Loucy (cell line): ENCODE measurements around the gene IFNLR1.

ENCODE experiments used
- H2AFZ ChIP-seq: fragments of 200-600 bp; sonication (generic); 2 replicates; pipeline ENCODE4 v1.6.0; 2016; ENCODE audit warnings: antibody characterized with exemption, mild to moderate bottlenecking, low read length, moderate library complexity
- H3F3A ChIP-seq: fragments of 200-600 bp; 2 replicates; pipeline ENCODE4 v1.6.0; 2016; ENCODE audit warnings: antibody characterized with exemption, low read depth, mild to moderate bottlenecking
- H3K27me3 ChIP-seq: fragments of 200-600 bp; sonication (generic); 2 replicates; pipeline ENCODE4 v1.6.1; 2014; ENCODE audit warnings: low read length, mild to moderate bottlenecking; ENCODE audit not compliant: insufficient read depth, poor library complexity, severe bottlenecking
- H3K36me3 ChIP-seq: fragments of 200-600 bp; sonication (generic); 2 replicates; pipeline ENCODE4 v1.6.1; 2016; ENCODE audit warnings: low read length; ENCODE audit not compliant: insufficient read depth
- H3K4me1 ChIP-seq: fragments of 200-600 bp; sonication (generic); 2 replicates; pipeline ENCODE4 v1.5.1; 2014; ENCODE audit warnings: low read length, mild to moderate bottlenecking; ENCODE audit not compliant: insufficient read depth, poor library complexity, severe bottlenecking
- H3K4me2 ChIP-seq: fragments of 200-600 bp; sonication (generic); 2 replicates; pipeline ENCODE4 v1.6.0; 2014; ENCODE audit warnings: antibody characterized with exemption, low read length, low read depth, mild to moderate bottlenecking; ENCODE audit not compliant: poor library complexity, severe bottlenecking
- H3K4me3 ChIP-seq: fragments of 200-600 bp; sonication (generic); 2 replicates; pipeline ENCODE4 v1.5.1; 2014; ENCODE audit warnings: low read length, mild to moderate bottlenecking, mixed read lengths; ENCODE audit not compliant: poor library complexity, severe bottlenecking
- H3K79me2 ChIP-seq: fragments of 200-600 bp; sonication (generic); 2 replicates; pipeline ENCODE4 v1.6.1; 2014; ENCODE audit warnings: low read length; ENCODE audit not compliant: insufficient read depth
- H3K9ac ChIP-seq: fragments of 200-600 bp; sonication (generic); 2 replicates; pipeline ENCODE4 v1.6.0; 2014; ENCODE audit warnings: mild to moderate bottlenecking, low read depth, low read length, moderate library complexity; ENCODE audit not compliant: poor library complexity, severe bottlenecking
- H3K9me2 ChIP-seq: fragments of 200-600 bp; sonication (generic); replicated peaks from 2 replicates; pipeline ENCODE4 v1.6.1; 2016; ENCODE audit warnings: low read depth, low read length, mixed read lengths
- H3K9me3 ChIP-seq: fragments of 200-600 bp; sonication (generic); 2 replicates; pipeline ENCODE4 v1.6.1; 2014; ENCODE audit warnings: mild to moderate bottlenecking, antibody characterized with exemption, low read length, low read depth; ENCODE audit not compliant: insufficient read depth
- H4K20me1 ChIP-seq: fragments of 200-600 bp; sonication (generic); 2 replicates; pipeline ENCODE4 v1.6.0; 2014; ENCODE audit warnings: antibody characterized with exemption, low read length, mild to moderate bottlenecking; ENCODE audit not compliant: insufficient read depth, poor library complexity, severe bottlenecking
- EZH2phosphoT487 ChIP-seq: fragments of 200-600 bp; IDR thresholded peaks from 2 replicates; pipeline ENCODE4 v1.6.1; 2018; ENCODE audit warnings: antibody characterized with exemption, mild to moderate bottlenecking, moderate library complexity, borderline replicate concordance
- TF ChIP-seq, protein P1 (sequence below): fragments of 200-600 bp; sonication (generic); conservative IDR thresholded peaks from 2 replicates; pipeline ENCODE4 v1.5.1; 2014; ENCODE audit warnings: mild to moderate bottlenecking, antibody characterized with exemption, low read length

Gene IFNLR1

DNA sequence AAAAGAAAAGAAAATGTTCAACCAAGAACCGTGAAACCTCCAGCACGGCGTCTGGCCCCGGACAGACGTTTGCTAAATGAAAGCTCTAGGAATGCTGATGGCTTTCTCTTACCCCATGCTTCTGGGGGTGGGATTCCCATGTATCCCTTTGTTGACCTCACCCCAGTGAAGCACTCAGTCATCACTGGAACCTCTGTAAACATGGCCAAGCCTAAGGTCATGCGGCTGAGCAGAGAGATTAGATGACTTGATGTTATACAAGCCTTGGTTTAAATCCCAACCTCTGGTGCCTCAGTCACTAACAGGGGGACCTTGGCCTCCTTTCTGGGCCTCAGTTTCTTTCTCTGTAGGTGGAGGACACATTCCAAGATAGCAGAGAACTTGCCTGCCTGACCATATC is 72.3 kb downstream of the IFNLR1 start:
- H3F3A ChIP-seq: no peaks in the 10 kb centered on the region
- H2AFZ ChIP-seq: no peak overlapping the region
- H3K9ac ChIP-seq: no peak overlapping the region
- no peaks in the 10 kb centered on the region for H3K79me2 ChIP-seq
- TF ChIP-seq, protein P1, sequence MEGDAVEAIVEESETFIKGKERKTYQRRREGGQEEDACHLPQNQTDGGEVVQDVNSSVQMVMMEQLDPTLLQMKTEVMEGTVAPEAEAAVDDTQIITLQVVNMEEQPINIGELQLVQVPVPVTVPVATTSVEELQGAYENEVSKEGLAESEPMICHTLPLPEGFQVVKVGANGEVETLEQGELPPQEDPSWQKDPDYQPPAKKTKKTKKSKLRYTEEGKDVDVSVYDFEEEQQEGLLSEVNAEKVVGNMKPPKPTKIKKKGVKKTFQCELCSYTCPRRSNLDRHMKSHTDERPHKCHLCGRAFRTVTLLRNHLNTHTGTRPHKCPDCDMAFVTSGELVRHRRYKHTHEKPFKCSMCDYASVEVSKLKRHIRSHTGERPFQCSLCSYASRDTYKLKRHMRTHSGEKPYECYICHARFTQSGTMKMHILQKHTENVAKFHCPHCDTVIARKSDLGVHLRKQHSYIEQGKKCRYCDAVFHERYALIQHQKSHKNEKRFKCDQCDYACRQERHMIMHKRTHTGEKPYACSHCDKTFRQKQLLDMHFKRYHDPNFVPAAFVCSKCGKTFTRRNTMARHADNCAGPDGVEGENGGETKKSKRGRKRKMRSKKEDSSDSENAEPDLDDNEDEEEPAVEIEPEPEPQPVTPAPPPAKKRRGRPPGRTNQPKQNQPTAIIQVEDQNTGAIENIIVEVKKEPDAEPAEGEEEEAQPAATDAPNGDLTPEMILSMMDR: no peak
- TF ChIP-seq EZH2phosphoT487: no peak
- no peak overlapping the region for H3K4me2 ChIP-seq
- no peaks in the 10 kb centered on the region for H3K9me2 ChIP-seq
- H3K4me3 ChIP-seq: no peak overlapping the region
- no peaks in the 10 kb centered on the region for H3K27me3 ChIP-seq
- H3K4me1 ChIP-seq: peaks cover 5% of the 10 kb centered on the region
- H3K9me3 ChIP-seq: no peaks in the 10 kb centered on the region
- H4K20me1 ChIP-seq: no peaks in the 10 kb centered on the region
- no peaks in the 10 kb centered on the region for H3K36me3 ChIP-seq

DNA sequence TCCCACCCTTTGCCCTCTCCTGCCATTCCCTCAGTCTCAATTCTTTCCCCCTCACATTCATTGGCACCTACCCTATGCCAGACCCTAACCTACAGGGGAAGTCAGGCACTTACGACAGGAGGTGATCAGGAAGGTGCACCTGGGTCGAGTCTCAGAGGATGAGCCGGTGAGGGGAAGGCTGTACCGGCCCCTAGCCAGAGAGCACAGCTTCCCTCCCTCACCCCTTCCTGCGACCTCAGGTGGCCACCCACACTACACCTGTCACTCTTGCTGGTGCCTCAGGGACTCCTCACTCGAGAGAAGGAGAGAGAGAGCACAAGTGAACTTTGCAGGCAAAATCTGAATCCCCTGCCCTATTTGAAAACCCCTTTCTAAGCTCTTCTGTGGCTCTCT is 73.5 kb downstream of the IFNLR1 start:
- no peaks in the 10 kb centered on the region for H4K20me1 ChIP-seq
- H3K9me3 ChIP-seq: no peaks in the 10 kb centered on the region
- no peaks in the 10 kb centered on the region for H3K9me2 ChIP-seq
- no peak for TF ChIP-seq EZH2phosphoT487
- TF ChIP-seq, protein P1: no peak
- no peak overlapping the region for H2AFZ ChIP-seq
- no peak overlapping the region for H3K9ac ChIP-seq
- H3K4me1 ChIP-seq: peaks cover 5% of the 10 kb centered on the region
- no peaks in the 10 kb centered on the region for H3K36me3 ChIP-seq
- no peak overlapping the region for H3K4me3 ChIP-seq
- H3K4me2 ChIP-seq: no peak overlapping the region
- no peaks in the 10 kb centered on the region for H3F3A ChIP-seq
- no peaks in the 10 kb centered on the region for H3K27me3 ChIP-seq
- no peaks in the 10 kb centered on the region for H3K79me2 ChIP-seq

DNA sequence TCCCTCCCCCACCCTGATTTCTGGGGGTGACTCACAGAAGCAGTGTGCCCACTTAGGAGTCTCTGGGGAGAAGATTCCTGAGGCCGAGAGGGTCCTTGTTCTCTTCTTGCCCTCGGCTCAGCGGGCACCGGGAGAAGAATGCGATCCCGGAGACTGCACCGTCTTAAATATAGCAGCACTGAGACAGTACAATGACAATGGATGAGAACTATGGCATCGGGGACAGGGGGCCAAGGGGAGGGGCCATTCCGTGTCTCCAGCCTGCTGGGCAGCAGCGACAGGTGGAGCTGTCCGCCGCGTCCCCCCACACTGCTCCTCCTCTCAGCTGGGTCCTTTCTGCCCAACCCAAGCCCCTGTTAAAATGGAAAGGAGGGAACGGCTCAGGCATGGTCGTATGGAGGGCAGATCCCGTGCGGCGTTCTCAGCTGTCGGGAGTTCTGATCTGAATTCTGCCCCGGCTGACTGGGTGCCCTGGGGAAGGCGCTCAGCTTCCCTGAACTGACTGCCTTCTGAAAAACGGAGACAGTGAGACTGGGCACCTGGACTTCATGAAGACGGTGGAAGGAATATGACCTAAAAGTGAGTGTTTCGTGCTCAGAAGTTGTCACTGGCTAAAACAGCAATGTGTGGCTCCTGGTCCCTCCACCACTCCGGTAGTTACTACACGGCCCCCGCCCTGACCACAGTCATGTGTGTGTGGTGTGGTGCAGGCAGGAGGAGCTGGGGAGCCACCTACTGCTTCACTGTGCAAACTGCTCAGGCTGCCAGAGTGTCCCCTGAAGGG is 74.9 kb downstream of the IFNLR1 start, which contains the start of gene MYOM3:
MYOM3 (minus strand) TSS at position 140 of the 784 bp plus-strand sequence. CDS start 3,499 bp downstream, outside the sequence.
- H4K20me1 ChIP-seq: no peaks in the 10 kb centered on the region
- no peaks in the 10 kb centered on the region for H3K79me2 ChIP-seq
- no peaks in the 10 kb centered on the region for H3K27me3 ChIP-seq
- H3K9me3 ChIP-seq: no peaks in the 10 kb centered on the region
- peak within 1 kb of the TSS; percentile 34 for H3K4me2 ChIP-seq
- H3K36me3 ChIP-seq: no peaks in the 10 kb centered on the region
- TF ChIP-seq, protein P1: peak; percentile 72
- TF ChIP-seq EZH2phosphoT487: no peak
- H3K4me1 ChIP-seq: peaks cover 5% of the 10 kb centered on the region
- H2AFZ ChIP-seq: no peak within 1 kb of the TSS
- no peak within 1 kb of the TSS for H3K9ac ChIP-seq
- H3K4me3 ChIP-seq: no peak within 1 kb of the TSS
- H3K9me2 ChIP-seq: no peaks in the 10 kb centered on the region
- H3F3A ChIP-seq: no peaks in the 10 kb centered on the region
